PC-3 (cell line): ENCODE results near the gene FBXO48.

Experiments
- EZH2 ChIP-seq: fragments of 300-600 bp; sonication (generic); IDR thresholded peaks from one replicate; pipeline ENCODE4 v1.6.1; 2017; ENCODE audit warnings: antibody characterized with exemption, mild to moderate bottlenecking, low read length; ENCODE audit not compliant: unreplicated experiment
- EZH2phosphoT487 ChIP-seq: fragments of 300-600 bp; sonication (generic); IDR thresholded peaks from 2 replicates; pipeline ENCODE4 v1.6.1; 2018; ENCODE audit warnings: mild to moderate bottlenecking, antibody characterized with exemption, low read length, borderline replicate concordance
- TF ChIP-seq, protein P1 (sequence below): fragments of 300-600 bp; sonication (generic); conservative IDR thresholded peaks from 2 replicates; pipeline ENCODE4 v1.5.1; 2017; ENCODE audit warnings: antibody characterized with exemption, low read depth, mild to moderate bottlenecking, low read length

DNA sequence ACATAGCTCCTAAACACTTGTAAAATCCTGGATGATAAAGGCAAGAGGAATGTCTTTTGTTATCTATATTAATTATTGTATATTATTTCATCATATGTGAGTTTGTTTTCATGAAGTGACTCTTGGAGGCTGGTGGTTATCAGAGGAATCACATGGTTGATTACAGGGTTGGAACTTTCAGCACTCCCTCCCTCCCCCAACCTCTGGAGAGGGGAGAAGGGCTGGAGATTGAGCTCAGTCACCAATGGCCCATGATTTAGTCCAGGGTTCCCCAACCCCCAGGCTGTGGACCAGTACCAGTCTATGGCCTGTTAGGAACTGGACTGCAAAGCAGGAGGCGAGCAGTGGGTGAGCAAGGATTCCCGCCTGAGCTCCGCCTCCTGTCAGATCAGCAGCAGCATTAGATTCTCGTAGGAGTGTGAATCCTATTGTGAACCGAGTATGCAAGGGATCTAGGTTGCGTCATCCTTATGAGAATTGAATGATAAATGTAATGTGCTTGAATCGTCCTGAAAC lies 37.7 kb downstream of the FBXO48 start:
- TF ChIP-seq, protein P1, sequence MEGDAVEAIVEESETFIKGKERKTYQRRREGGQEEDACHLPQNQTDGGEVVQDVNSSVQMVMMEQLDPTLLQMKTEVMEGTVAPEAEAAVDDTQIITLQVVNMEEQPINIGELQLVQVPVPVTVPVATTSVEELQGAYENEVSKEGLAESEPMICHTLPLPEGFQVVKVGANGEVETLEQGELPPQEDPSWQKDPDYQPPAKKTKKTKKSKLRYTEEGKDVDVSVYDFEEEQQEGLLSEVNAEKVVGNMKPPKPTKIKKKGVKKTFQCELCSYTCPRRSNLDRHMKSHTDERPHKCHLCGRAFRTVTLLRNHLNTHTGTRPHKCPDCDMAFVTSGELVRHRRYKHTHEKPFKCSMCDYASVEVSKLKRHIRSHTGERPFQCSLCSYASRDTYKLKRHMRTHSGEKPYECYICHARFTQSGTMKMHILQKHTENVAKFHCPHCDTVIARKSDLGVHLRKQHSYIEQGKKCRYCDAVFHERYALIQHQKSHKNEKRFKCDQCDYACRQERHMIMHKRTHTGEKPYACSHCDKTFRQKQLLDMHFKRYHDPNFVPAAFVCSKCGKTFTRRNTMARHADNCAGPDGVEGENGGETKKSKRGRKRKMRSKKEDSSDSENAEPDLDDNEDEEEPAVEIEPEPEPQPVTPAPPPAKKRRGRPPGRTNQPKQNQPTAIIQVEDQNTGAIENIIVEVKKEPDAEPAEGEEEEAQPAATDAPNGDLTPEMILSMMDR: no peak
- TF ChIP-seq EZH2 (no peak), EZH2phosphoT487 (no peak)
